ENCODE measurements around the gene PROM2. TPM values are rescaled to one million over a fixed set of nuclear protein-coding genes. Genes with fewer than 3 reads are reported as not detected.

PROM2 gene
- total and polyA plus RNA-seq, 11 donors, result 0.35 to 1.9 (median 1.1) TPM

DNA sequence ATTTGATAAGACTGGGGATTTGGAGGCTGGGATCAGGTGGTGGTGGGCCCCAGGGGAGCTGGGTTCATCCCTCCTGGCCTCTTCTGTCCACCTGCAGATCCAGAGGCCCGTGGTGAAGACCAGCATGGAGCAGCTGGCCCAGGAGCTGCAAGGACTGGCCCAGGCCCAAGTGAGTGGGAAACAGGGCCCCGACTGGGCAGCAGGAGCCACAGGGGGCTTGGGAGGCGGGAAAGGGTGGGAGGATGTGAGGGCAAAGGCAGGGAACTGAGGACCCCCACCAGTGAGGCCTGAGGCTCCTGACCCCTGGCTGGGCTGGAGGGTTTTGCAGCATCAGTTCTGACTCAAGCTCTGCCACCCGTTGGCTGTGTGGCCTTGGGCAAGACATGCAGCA is 11.3 kb downstream of the PROM2 start:
- 53 to 62% (median 59%) methylated on average over 4 of the region's 4 CpGs for WGBS, 4 donors
- Histone ChIP-seq H3K4me3 (no peak overlapping the region), H3K36me3 (no peaks in the 10 kb centered on the region), H3K4me1 (no peaks in the 10 kb centered on the region), H3K27ac (no peak overlapping the region), H3K9me3 (peaks cover 0 to 5% (median 0%) of the 10 kb centered on the region in 12 donors), H3K27me3 (no peaks in the 10 kb centered on the region)
- intact Hi-C loops (cut with DNase I), result no loop called here
- ATAC-seq (no peak), DNase-seq (no peak)
- TF ChIP-seq CTCF (IDR thresholded peaks at IDR 0.05), result no peak
- no peak for TF ChIP-seq POLR2A (IDR thresholded peaks at IDR 0.05)

GRCh38 chr2:95287336-95287735 is 13.1 kb downstream of the PROM2 start:
- H3K36me3 ChIP-seq, result no peaks in the 10 kb centered on the region
- 77 to 84% (median 81%) methylated on average over 6 to 8 of the region's 8 CpGs for WGBS, 4 donors
- intact Hi-C loops (cut with DNase I), result no loop called here
- no peak overlapping the region for H3K27ac ChIP-seq
- no peaks in the 10 kb centered on the region for H3K27me3 ChIP-seq
- no peak for ATAC-seq
- no peak for DNase-seq
- no peak overlapping the region for H3K4me3 ChIP-seq
- peaks cover 0 to 22% (median 10%) of the 10 kb centered on the region in 12 donors for H3K9me3 ChIP-seq
- no peak for TF ChIP-seq CTCF (IDR thresholded peaks at IDR 0.05)
- no peak for TF ChIP-seq POLR2A (IDR thresholded peaks at IDR 0.05)
- H3K4me1 ChIP-seq, result no peaks in the 10 kb centered on the region

- peaks cover 0 to 25% (median 10%) of the 10 kb centered on the region in 12 donors for H3K9me3 ChIP-seq
- no peaks in the 10 kb centered on the region for H3K36me3 ChIP-seq
- no peak for DNase-seq
- intact Hi-C loops (cut with DNase I), result no loop called here
- WGBS, 4 donors, result 93 to 98% (median 95%) methylated on average over 5 of the region's 5 CpGs
- ATAC-seq, result peak in 1 of 4 donors; percentile 15
- H3K4me3 ChIP-seq, result no peak overlapping the region
- H3K4me1 ChIP-seq, result no peaks in the 10 kb centered on the region
- no peaks in the 10 kb centered on the region for H3K27me3 ChIP-seq
- TF ChIP-seq CTCF (IDR thresholded peaks at IDR 0.05) (no peak), POLR2A (IDR thresholded peaks at IDR 0.05) (no peak)
- H3K27ac ChIP-seq, result no peak overlapping the region
Observed at GRCh38 chr2:95287806-95288205, 13.6 kb downstream of the PROM2 start.

- TF ChIP-seq CTCF (IDR thresholded peaks at IDR 0.05) (no peak), POLR2A (IDR thresholded peaks at IDR 0.05) (no peak)
- no peak for ATAC-seq
- no peaks in the 10 kb centered on the region for H3K27me3 ChIP-seq
- no peak overlapping the region for H3K4me3 ChIP-seq
- H3K27ac ChIP-seq, result no peak overlapping the region
- WGBS, 4 donors, result 74 to 79% (median 75%) methylated on average over 6 to 7 of the region's 7 CpGs
- no peaks in the 10 kb centered on the region for H3K4me1 ChIP-seq
- peaks cover 0 to 25% (median 10%) of the 10 kb centered on the region in 12 donors for H3K9me3 ChIP-seq
- DNase-seq, result no peak
- intact Hi-C loops (cut with DNase I), result no loop called here
- no peaks in the 10 kb centered on the region for H3K36me3 ChIP-seq
Observed at GRCh38 chr2:95289253-95289652, 15.0 kb downstream of the PROM2 start.
